Activated T-helper 17 cell treated with anti-CD3 and anti-CD28 coated beads, Interleukin-2, amount 50 U/mL, for 72 hours (primary cell): Measurements from ENCODE around the gene PPIB. TPM values are rescaled to one million over a fixed set of nuclear protein-coding genes. Genes with fewer than 3 reads are reported as not detected.

Experiments used
- ATAC-seq: fragments of 150-1000 bp; cut with Tn5 transposase; replicated peaks from 2 replicates; pipeline ENCODE4 v1.10.0; 2021; ENCODE audit warnings: mild to moderate bottlenecking, moderate library complexity
- H3K27ac Mint-ChIP-seq: one replicate; pipeline ENCODE4 v1.8.0; 2022; ENCODE audit warnings: mixed read lengths
- H3K27me3 Mint-ChIP-seq: one replicate; pipeline ENCODE4 v1.8.0; 2022; ENCODE audit warnings: mixed read lengths
- H3K36me3 Mint-ChIP-seq: one replicate; pipeline ENCODE4 v1.8.0; 2022; ENCODE audit warnings: low read depth, mild to moderate bottlenecking, mixed read lengths
- H3K4me1 Mint-ChIP-seq: one replicate; pipeline ENCODE4 v1.8.0; 2022; ENCODE audit warnings: mixed read lengths
- H3K4me3 Mint-ChIP-seq: one replicate; pipeline ENCODE4 v1.8.0; 2022; ENCODE audit warnings: mild to moderate bottlenecking, mixed read lengths
- H3K9me3 Mint-ChIP-seq: one replicate; pipeline ENCODE4 v1.8.0; 2022; ENCODE audit warnings: mixed read lengths
- total RNA-seq, 2 donors: library from RNA; stranded (reverse); gene quantifications; one replicate each; pipeline ENCODE4 v1.2.3, GENCODE V29; 2022

Gene PPIB
- total RNA-seq, 2 donors from 2014 or later: 194 to 363 TPM

GRCh38 chr15:64151727-64152506, 10.9 kb downstream of the PPIB start, which contains the start of gene SNX22:
TSS of gene SNX22 (plus strand) at chr15:64151731. CDS start at chr15:64151776, 45 bp downstream.
- H3K9me3 Mint-ChIP-seq: no peaks in the 10 kb centered on the region
- no peak for ATAC-seq
- peaks cover 8% of the 10 kb centered on the region for H3K27me3 Mint-ChIP-seq
- H3K27ac Mint-ChIP-seq: no peak within 1 kb of the TSS
- peaks cover 13% of the 10 kb centered on the region for H3K4me1 Mint-ChIP-seq
- peaks cover 34% of the 10 kb centered on the region for H3K36me3 Mint-ChIP-seq
- peak within 1 kb of the TSS; percentile 84 for H3K4me3 Mint-ChIP-seq

- Mint-ChIP-seq H3K27me3 (peaks cover 8% of the 10 kb centered on the region), H3K27ac (peak overlapping the region; percentile 9), H3K36me3 (peaks cover 16% of the 10 kb centered on the region), H3K4me3 (peak overlapping the region; percentile 84), H3K9me3 (no peaks in the 10 kb centered on the region), H3K4me1 (peaks cover 13% of the 10 kb centered on the region)
- no peak for ATAC-seq
Measured at GRCh38 chr15:64149893-64150578, 12.8 kb downstream of the PPIB start.

DNA sequence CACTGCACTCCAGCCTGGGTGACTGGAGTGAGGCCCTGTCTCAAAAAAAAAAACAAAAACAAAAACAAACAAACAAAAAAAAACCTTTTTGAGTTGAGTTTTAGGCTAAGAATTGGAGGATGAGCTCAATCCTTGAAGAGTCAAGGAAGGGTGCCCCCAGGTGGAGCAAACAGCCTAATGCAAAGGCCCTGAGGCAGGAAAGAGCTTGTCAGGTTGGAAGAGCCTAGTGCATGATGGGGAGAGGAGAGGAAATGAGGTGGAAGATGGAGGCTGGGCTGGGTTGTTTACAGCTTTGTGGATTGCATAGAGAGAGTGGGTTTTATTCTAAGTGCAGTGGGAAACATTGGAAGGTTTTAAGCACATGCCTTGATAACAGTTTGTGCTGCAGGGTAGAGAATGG, 13.4 kb downstream of the PPIB start:
- ATAC-seq: no peak
- peak overlapping the region; percentile 2 for H3K4me3 Mint-ChIP-seq
- H3K4me1 Mint-ChIP-seq: peaks cover 13% of the 10 kb centered on the region
- peak overlapping the region; percentile 9 for H3K27ac Mint-ChIP-seq
- peaks cover 17% of the 10 kb centered on the region for H3K36me3 Mint-ChIP-seq
- no peaks in the 10 kb centered on the region for H3K9me3 Mint-ChIP-seq
- peaks cover 8% of the 10 kb centered on the region for H3K27me3 Mint-ChIP-seq

DNA sequence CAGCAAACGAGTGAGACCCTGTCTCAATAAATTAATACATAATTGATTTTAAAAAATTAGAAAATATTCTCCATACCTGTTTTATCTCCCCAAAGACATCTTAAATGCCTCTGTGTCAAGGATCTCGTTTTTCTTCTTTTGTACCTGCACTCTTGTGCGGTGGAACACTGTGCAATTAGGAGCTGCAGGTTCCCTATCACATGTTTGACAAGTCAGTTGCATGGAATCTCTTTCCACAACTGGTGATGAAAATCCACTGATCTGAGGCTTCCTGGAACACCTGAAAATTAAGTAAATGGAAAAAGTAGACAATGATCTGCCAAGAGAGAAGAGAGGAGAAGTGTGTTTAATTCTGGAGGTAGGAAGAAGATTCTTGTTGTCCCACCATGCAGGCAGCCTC, 14.2 kb downstream of the PPIB start:
- H3K36me3 Mint-ChIP-seq: peaks cover 19% of the 10 kb centered on the region
- H3K27ac Mint-ChIP-seq: no peak overlapping the region
- peaks cover 7% of the 10 kb centered on the region for H3K27me3 Mint-ChIP-seq
- no peaks in the 10 kb centered on the region for H3K9me3 Mint-ChIP-seq
- no peak overlapping the region for H3K4me3 Mint-ChIP-seq
- ATAC-seq: no peak
- peaks cover 11% of the 10 kb centered on the region for H3K4me1 Mint-ChIP-seq

DNA sequence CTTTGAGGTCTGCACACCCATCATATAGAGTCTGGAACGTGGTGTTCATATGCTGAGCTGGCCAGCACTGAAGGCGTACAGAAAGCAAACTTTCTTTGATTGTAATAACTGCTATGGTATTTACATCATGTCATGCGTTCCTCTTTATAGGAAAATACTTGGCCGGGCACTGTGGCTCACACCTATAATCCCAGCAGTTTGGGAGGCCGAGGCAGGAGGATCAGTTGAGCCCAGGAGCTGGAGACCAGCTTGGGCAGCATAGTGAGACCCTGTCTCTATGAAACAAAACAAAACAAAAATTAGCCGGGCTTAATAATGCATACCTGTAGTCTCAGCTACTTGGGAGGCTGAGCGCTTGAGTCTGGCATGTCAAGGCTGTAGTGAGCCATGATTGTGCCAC, 14.7 kb downstream of the PPIB start:
- Mint-ChIP-seq H3K4me1 (peaks cover 7% of the 10 kb centered on the region), H3K9me3 (no peaks in the 10 kb centered on the region), H3K4me3 (no peak overlapping the region), H3K27me3 (peaks cover 4% of the 10 kb centered on the region), H3K36me3 (peaks cover 19% of the 10 kb centered on the region), H3K27ac (no peak overlapping the region)
- ATAC-seq: no peak

- H3K36me3 Mint-ChIP-seq: peaks cover 27% of the 10 kb centered on the region
- no peak overlapping the region for H3K4me3 Mint-ChIP-seq
- no peak for ATAC-seq
- H3K9me3 Mint-ChIP-seq: no peaks in the 10 kb centered on the region
- H3K4me1 Mint-ChIP-seq: peaks cover 7% of the 10 kb centered on the region
- H3K27me3 Mint-ChIP-seq: peaks cover 4% of the 10 kb centered on the region
- H3K27ac Mint-ChIP-seq: no peak overlapping the region
Measured at GRCh38 chr15:64146885-64147681, 15.7 kb downstream of the PPIB start.

DNA sequence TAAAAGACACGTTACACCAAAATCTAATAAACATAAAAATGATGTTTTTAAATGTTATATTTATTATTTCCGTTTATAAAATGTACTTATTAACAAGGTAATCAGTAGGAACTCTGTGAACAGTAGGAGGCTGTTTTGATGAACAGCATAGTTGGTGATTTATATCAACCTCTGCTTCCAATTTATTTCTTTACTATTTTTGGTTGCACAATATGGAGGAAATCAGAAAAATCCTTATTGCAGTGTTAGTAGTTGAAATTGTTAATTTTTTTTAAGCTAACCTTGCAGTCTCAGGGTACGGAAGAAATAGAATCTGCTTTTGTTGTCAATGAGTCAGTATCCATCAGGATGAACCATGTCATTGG, 16.3 kb downstream of the PPIB start:
- ATAC-seq: no peak
- Mint-ChIP-seq H3K27me3 (peaks cover 4% of the 10 kb centered on the region), H3K9me3 (no peaks in the 10 kb centered on the region), H3K36me3 (peaks cover 32% of the 10 kb centered on the region), H3K4me3 (no peak overlapping the region), H3K27ac (no peak overlapping the region), H3K4me1 (peaks cover 7% of the 10 kb centered on the region)

DNA sequence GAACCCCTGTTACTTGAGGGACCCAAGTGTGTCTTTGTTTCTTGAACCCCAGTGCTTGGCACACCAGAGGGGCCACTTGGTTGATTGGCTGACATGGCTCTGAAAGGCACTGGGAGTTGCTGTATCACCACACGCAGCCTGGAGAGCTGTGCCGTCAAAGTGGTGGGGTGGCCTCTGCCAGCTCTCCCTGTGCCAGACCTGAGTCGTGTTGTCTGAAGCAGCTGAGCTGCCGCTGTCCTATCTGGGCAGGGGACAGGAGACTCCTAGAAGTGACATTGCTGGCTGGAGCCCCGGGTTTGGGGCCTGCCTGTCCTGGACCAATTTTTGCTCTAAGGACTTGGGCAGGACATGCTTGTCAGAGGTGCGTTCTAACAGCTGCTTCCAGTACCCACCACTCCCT, 16.8 kb downstream of the PPIB start:
- Mint-ChIP-seq H3K9me3 (no peaks in the 10 kb centered on the region), H3K27me3 (peaks cover 3% of the 10 kb centered on the region), H3K4me3 (no peak overlapping the region), H3K4me1 (peaks cover 7% of the 10 kb centered on the region), H3K36me3 (peaks cover 37% of the 10 kb centered on the region), H3K27ac (no peak overlapping the region)
- no peak for ATAC-seq

DNA sequence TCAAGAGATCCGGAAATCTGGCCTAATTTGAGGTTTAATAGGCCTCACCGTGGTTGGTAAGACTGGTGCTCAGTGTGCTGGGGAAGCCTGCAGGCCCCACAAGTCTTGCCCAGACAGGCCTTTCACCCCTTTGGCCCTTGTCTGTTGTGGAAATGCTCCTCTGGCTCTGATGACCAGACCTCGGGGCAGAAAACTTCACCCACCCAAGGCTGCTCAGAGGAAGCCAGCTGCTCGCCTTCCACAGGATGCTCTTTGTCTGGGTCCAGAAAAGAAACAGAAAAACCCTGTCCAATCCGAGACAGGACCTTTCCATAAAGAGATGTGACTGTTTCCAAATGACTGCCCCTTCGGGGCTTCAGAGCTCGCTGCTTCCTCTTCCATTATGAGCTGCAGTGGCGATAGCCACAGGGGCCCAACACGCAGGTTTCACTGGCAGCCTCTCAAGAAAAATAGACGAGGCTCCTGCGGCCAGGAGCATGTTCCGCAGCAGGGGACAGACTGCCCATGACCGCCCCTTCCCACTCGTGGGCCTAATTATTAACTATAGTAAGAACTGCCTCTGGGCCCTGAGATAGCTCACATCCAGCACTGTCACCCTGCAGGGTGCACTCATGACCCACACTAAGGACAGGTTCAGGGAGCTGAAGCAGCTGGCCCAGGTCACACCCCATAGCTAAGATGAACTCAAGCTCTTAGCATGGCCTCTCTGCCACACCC, 18.1 kb downstream of the PPIB start:
- no peaks in the 10 kb centered on the region for H3K9me3 Mint-ChIP-seq
- peaks cover 47% of the 10 kb centered on the region for H3K36me3 Mint-ChIP-seq
- ATAC-seq: no peak
- H3K27ac Mint-ChIP-seq: no peak overlapping the region
- no peaks in the 10 kb centered on the region for H3K27me3 Mint-ChIP-seq
- H3K4me1 Mint-ChIP-seq: peaks cover 5% of the 10 kb centered on the region
- H3K4me3 Mint-ChIP-seq: no peak overlapping the region

DNA sequence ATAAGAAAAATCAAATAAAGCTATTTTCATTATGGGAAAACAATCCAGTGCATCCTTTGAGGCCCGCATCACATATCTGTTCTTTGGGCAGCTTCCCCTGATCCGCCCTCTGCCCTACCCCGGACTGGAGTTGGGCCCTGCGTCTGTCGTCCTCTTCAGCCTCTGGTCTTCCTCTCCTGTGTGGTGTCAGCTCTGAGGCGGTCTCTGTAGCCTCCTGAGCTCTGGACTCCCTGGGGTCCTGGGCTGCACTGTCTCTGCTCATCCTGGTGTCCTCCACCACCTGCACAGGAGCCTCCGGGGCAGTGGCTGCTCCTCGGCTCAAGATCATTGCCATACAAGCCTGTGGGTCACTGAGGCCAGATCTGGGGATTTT, 18.6 kb downstream of the PPIB start:
- Mint-ChIP-seq H3K36me3 (peaks cover 47% of the 10 kb centered on the region), H3K4me3 (no peak overlapping the region), H3K27ac (no peak overlapping the region), H3K4me1 (no peaks in the 10 kb centered on the region), H3K9me3 (no peaks in the 10 kb centered on the region), H3K27me3 (no peaks in the 10 kb centered on the region)
- ATAC-seq: no peak

DNA sequence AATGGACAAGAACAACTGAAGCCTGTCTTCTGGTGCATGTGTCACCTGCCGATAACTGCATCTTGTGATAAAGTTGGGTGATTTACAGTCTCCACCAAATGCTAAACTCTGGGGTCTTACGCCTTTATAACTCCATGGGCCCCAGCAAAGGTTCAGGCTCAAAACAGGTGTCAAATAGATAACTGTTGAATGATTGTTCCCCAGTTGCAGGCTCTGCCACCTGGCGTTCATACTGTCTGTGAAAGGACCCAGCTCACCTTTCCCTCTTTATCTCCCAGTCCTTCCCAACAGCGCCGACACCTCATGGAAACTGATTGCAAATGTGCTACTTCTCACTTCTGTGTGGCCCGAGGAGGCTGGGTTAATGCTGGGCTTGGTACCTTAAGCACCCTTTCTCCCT, 19.5 kb downstream of the PPIB start:
- no peak overlapping the region for H3K27ac Mint-ChIP-seq

GRCh38 chr15:64141798-64142512, 20.9 kb downstream of the PPIB start:
- no peaks in the 10 kb centered on the region for H3K4me1 Mint-ChIP-seq
- H3K27me3 Mint-ChIP-seq: no peaks in the 10 kb centered on the region
- H3K36me3 Mint-ChIP-seq: peaks cover 68% of the 10 kb centered on the region
- ATAC-seq: no peak
- H3K9me3 Mint-ChIP-seq: no peaks in the 10 kb centered on the region
- no peak overlapping the region for H3K4me3 Mint-ChIP-seq
- H3K27ac Mint-ChIP-seq: no peak overlapping the region

More for the DNA sequence above, 19.5 kb downstream of the PPIB start:
- H3K27me3 Mint-ChIP-seq: no peaks in the 10 kb centered on the region
- ATAC-seq: no peak
- H3K9me3 Mint-ChIP-seq: no peaks in the 10 kb centered on the region
- no peak overlapping the region for H3K4me3 Mint-ChIP-seq
- H3K36me3 Mint-ChIP-seq: peaks cover 54% of the 10 kb centered on the region
- H3K4me1 Mint-ChIP-seq: no peaks in the 10 kb centered on the region

GRCh38 chr15:64138331-64138941, 24.4 kb downstream of the PPIB start:
- Mint-ChIP-seq H3K4me1 (no peaks in the 10 kb centered on the region), H3K36me3 (peaks cover 86% of the 10 kb centered on the region), H3K27ac (no peak overlapping the region), H3K9me3 (no peaks in the 10 kb centered on the region), H3K27me3 (no peaks in the 10 kb centered on the region), H3K4me3 (no peak overlapping the region)
- no peak for ATAC-seq
